ENCODE data around the gene ABHD8.
"Not testable (repeated sequence)": the region's sequence is repeated elsewhere in the genome, so short reads cannot be mapped to it uniquely, and the experiment has no call there.

The ABHD8 gene

GRCh38 chr19:17283504-17283996 is 19.7 kb downstream of the ABHD8 start:
- TF ChIP-seq CTCF (conservative IDR thresholded peaks at IDR 0.05; ENCODE audit: low read depth): no peak
- ChIA-PET POLR2A (ENCODE audit: low non-redundant PET) (no interaction called here), CTCF (interaction anchor here (0.6 to 2.1 kb wide), 8 partner anchors 9 to 458 kb away, joined by 3 to 16 read pairs (median 4); partner anchors contain the start of gene USHBP1)
- no peak overlapping the region for H3K27ac ChIP-seq
- no peak for DNase-seq (ENCODE audit: low spot score)

GRCh38 chr19:17282488-17283125 is 20.6 kb downstream of the ABHD8 start:
- H3K27ac ChIP-seq: no peak overlapping the region
- TF ChIP-seq CTCF (conservative IDR thresholded peaks at IDR 0.05; ENCODE audit: low read depth): peak; percentile 98
- POLR2A ChIA-PET (ENCODE audit: low non-redundant PET): no interaction called here
- DNase-seq (ENCODE audit: low spot score): peak; percentile 81
- CTCF ChIA-PET: interaction anchor here (0.6 to 2.1 kb wide), 19 partner anchors 8 to 512 kb away, joined by 3 to 16 read pairs (median 4); partner anchors contain the start of gene OCEL1

- ChIA-PET POLR2A (ENCODE audit: low non-redundant PET) (no interaction called here), CTCF (interaction anchor here (0.6 to 2.1 kb wide), 19 partner anchors 9 to 511 kb away, joined by 3 to 16 read pairs (median 4); partner anchors contain the start of gene OCEL1)
- no peak for TF ChIP-seq CTCF (conservative IDR thresholded peaks at IDR 0.05; ENCODE audit: low read depth)
- peak; percentile 20 for DNase-seq (ENCODE audit: low spot score)
- H3K27ac ChIP-seq: no peak within 1 kb of the TSS
Observed at GRCh38 chr19:17281391-17282304, 21.6 kb downstream of the ABHD8 start, which contains the start of gene ANKLE1. ANKLE1 (plus strand) TSS chr19:17281901; CDS start chr19:17281921, 20 bp downstream.

- ChIA-PET CTCF (no interaction called here), POLR2A (ENCODE audit: low non-redundant PET) (no interaction called here)
- peak overlapping the region; percentile 31 for H3K27ac ChIP-seq
- no peak for TF ChIP-seq CTCF (conservative IDR thresholded peaks at IDR 0.05; ENCODE audit: low read depth)
- DNase-seq (ENCODE audit: low spot score): no peak
Observed at GRCh38 chr19:17279436-17279835, 23.8 kb downstream of the ABHD8 start.

GRCh38 chr19:17275441-17276175 is 27.6 kb downstream of the ABHD8 start:
- DNase-seq (ENCODE audit: low spot score): no peak
- ChIA-PET POLR2A (ENCODE audit: low non-redundant PET) (no interaction called here), CTCF (interaction anchor here (1.6 kb wide), 1 partner anchor 8 kb away, joined by 4 read pairs; no protein-coding TSS in a partner anchor)
- TF ChIP-seq CTCF (conservative IDR thresholded peaks at IDR 0.05; ENCODE audit: low read depth): no peak
- H3K27ac ChIP-seq: peak overlapping the region; percentile 2; the same call in 1 of the 2 replicates

- POLR2A ChIA-PET (ENCODE audit: low non-redundant PET); H3K27ac ChIP-seq; DNase-seq (ENCODE audit: low spot score): not testable (repeated sequence)
- CTCF ChIA-PET: interaction anchor here (1.6 kb wide), 1 partner anchor 9 kb away, joined by 4 read pairs; no protein-coding TSS in a partner anchor
Observed at GRCh38 chr19:17274892-17275291, 28.3 kb downstream of the ABHD8 start.

Data from RWPE1 (cell line).